H1 (cell line): ENCODE measurements around the gene NR1I3. TPM values are rescaled to one million over a fixed set of nuclear protein-coding genes. Genes with fewer than 3 reads are reported as not detected.
A peak's percentile ranks its signal among the peaks of the same experiment; 100 is the strongest.

Experiments used
- ATF2 ChIP-seq: IDR thresholded peaks from 2 replicates; pipeline ENCODE4 v1.6.1; 2012; ENCODE audit warnings: low read length, inconsistent platforms
- EP300 ChIP-seq, 2 experiments: IDR thresholded peaks; 1 replicate in 1 of 2; 2 replicates in 1 of 2; pipeline ENCODE4 v1.6.1; 2011 to 2012; ENCODE audit warnings: low read depth in 2 of 2, low read length in 2 of 2, mild to moderate bottlenecking in 2 of 2, borderline replicate concordance in 1 of 2, inconsistent platforms in 1 of 2, moderate library complexity in 1 of 2
- EZH2 ChIP-seq: fragments of 200-600 bp; sonication (generic); IDR thresholded peaks from 2 replicates; pipeline ENCODE4 v1.7.1; 2012; ENCODE audit warnings: low read depth, mild to moderate bottlenecking, moderate library complexity, low read length, inconsistent platforms; ENCODE audit not compliant: severe bottlenecking
- KDM4A ChIP-seq: IDR thresholded peaks from one replicate; pipeline ENCODE4 v1.7.1; 2012; ENCODE audit warnings: low read depth, mild to moderate bottlenecking, moderate library complexity, low read length, inconsistent platforms; ENCODE audit not compliant: severe bottlenecking
- NRF1 ChIP-seq: IDR thresholded peaks from 2 replicates; pipeline ENCODE4 v1.6.1; 2011; ENCODE audit warnings: mild to moderate bottlenecking, low read depth, low read length, improper control_type of control experiment
- POLR2A ChIP-seq, 2 experiments: IDR thresholded peaks; 1 replicate in 1 of 2; 2 replicates in 1 of 2; pipeline ENCODE4 v1.6.1; 2011; ENCODE audit warnings: low read depth in 2 of 2, low read length in 2 of 2, mild to moderate bottlenecking in 2 of 2; ENCODE audit errors: control extremely low read depth in 1 of 2
- POLR2AphosphoS5 ChIP-seq: IDR thresholded peaks from 2 replicates; pipeline ENCODE4 v1.6.1; 2011; ENCODE audit warnings: low read depth, low read length
- RFX5 ChIP-seq: IDR thresholded peaks from 2 replicates; pipeline ENCODE4 v1.6.1; 2011; ENCODE audit warnings: low read depth, low read length, improper control_type of control experiment, borderline replicate concordance
- RNF2 ChIP-seq: fragments of 200-900, 300-1000 bp; sonication (generic); IDR thresholded peaks from 2 replicates; pipeline ENCODE4 v1.7.1; 2016; ENCODE audit warnings: borderline replicate concordance, low read depth, mild to moderate bottlenecking, antibody characterized with exemption, low read length; ENCODE audit not compliant: poor library complexity, severe bottlenecking; ENCODE audit errors: missing control alignments
- SIN3A ChIP-seq, 2 experiments: IDR thresholded peaks in 1 of 2; conservative IDR thresholded peaks in 1 of 2; 2 replicates each; pipeline ENCODE4 v1.6.1; 2011 to 2012; ENCODE audit warnings: low read length in 2 of 2, improper control_type of control experiment in 1 of 2, low read depth in 1 of 2, mild to moderate bottlenecking in 1 of 2
- TAF7 ChIP-seq: optimal IDR thresholded peaks from 2 replicates; pipeline ENCODE3; 2011; ENCODE audit warnings: low read depth, mild to moderate bottlenecking, inconsistent platforms, low read length, moderate library complexity, borderline replicate concordance
- YY1 ChIP-seq: IDR thresholded peaks from 2 replicates; pipeline ENCODE4 v1.6.1; 2011; ENCODE audit warnings: low read depth, mild to moderate bottlenecking, low read length
- polyA plus RNA-seq, 7 experiments: library from polyadenylated mRNA; depleted of rRNA in 3 of 7; stranded (reverse) in 5 of 7; unstranded in 2 of 7; fragments of >200 nt in 5 of 7; fragments of 200-250 nt in 2 of 7; gene quantifications; 1 replicate in 5 of 7; 2 replicates in 1 of 7; 4 replicates in 1 of 7; pipeline versions ENCODE4 v1.2.1 to v1.2.3, GENCODE V29; 2011 to 2013; ENCODE audit warnings: missing spikeins in 2 of 7, mixed read lengths in 2 of 7
- total RNA-seq: library from RNA; stranded (reverse); fragmentation: NEBNext Ultra II Directional; extraction: Animal tissue kit (Norgen Biotek cat#: 25700); gene quantifications from 2 replicates; pipeline ENCODE4 v1.2.1, GENCODE V29; 2021

Gene NR1I3
- total and polyA plus RNA-seq, 2 of the 8 experiments (the other 6 are each of a cell fraction or from before 2014, with no cell fraction given): not detected

GRCh38 chr1:161201836-161202712 lies 35.9 kb downstream of the NR1I3 start, which contains the start of gene NDUFS2 (continued):
- TF ChIP-seq EP300 (IDR thresholded peaks at IDR 0.05; ENCODE audit: borderline replicate concordance in 1 of 2, low read depth in 2 of 2, low read length in 2 of 2) (no peak), EZH2 (no peak), POLR2A (IDR thresholded peaks at IDR 0.05; ENCODE audit: control extremely low read depth in 1 of 2, low read depth in 2 of 2, low read length in 2 of 2) (peak; percentile 97 to 99), YY1 (peak; percentile 100), KDM4A (no peak), RNF2 (no peak), NRF1 (no peak), RFX5 (no peak), SIN3A (conservative IDR thresholded peaks at IDR 0.05 in 1 of 2, IDR thresholded peaks at IDR 0.05 in 1 of 2; ENCODE audit: low read depth in 1 of 2, low read length in 2 of 2) (peak in 1 of 2 experiments; percentile 89; a peak in 2 of 4 replicates), TAF7 (peak; percentile 94), ATF2 (no peak), POLR2AphosphoS5 (peak; percentile 92)
